Measurements from ENCODE around the gene GRIPAP1. TPM values are rescaled to one million over a fixed set of nuclear protein-coding genes. Genes with fewer than 3 reads are reported as not detected.

GRIPAP1 gene
- total and polyA plus RNA-seq, 7 donors: 14.4 to 63.1 (median 26.0) TPM

- intact Hi-C loops (cut with DNase I): no loop called here
- H3K36me3 ChIP-seq: peaks cover 0 to 41% (median 9%) of the 10 kb centered on the region in 4 donors
- H3K4me3 ChIP-seq: no peak overlapping the region
- no peak for DNase-seq
- WGBS, 2 donors: 80 to 91% methylated on average over 5 of the region's 5 CpGs
- peaks cover 0 to 6% (median 2%) of the 10 kb centered on the region in 4 donors for H3K4me1 ChIP-seq
- H3K27ac ChIP-seq: no peak overlapping the region
- H3K27me3 ChIP-seq: no peaks in the 10 kb centered on the region
- TF ChIP-seq CTCF (IDR thresholded peaks at IDR 0.05): no peak
- TF ChIP-seq EP300 (IDR thresholded peaks at IDR 0.05): no peak
- TF ChIP-seq POLR2AphosphoS5 (IDR thresholded peaks at IDR 0.05): no peak
- TF ChIP-seq POLR2A (IDR thresholded peaks at IDR 0.05): no peak
- no peaks in the 10 kb centered on the region for H3K9me3 ChIP-seq
Observed at GRCh38 chrX:48924270-48924669, 77.8 kb downstream of the GRIPAP1 start.

- H3K36me3 ChIP-seq: peaks cover 0 to 40% (median 9%) of the 10 kb centered on the region in 4 donors
- H3K27me3 ChIP-seq: no peaks in the 10 kb centered on the region
- H3K27ac ChIP-seq: no peak overlapping the region
- peaks cover 0 to 7% (median 2%) of the 10 kb centered on the region in 4 donors for H3K4me1 ChIP-seq
- DNase-seq: no peak
- intact Hi-C loops (cut with DNase I): no loop called here
- H3K9me3 ChIP-seq: no peaks in the 10 kb centered on the region
- no peak overlapping the region for H3K4me3 ChIP-seq
- WGBS, 2 donors: 95 to 96% methylated on average over 13 of the region's 13 CpGs
- no peak for TF ChIP-seq CTCF (IDR thresholded peaks at IDR 0.05)
- TF ChIP-seq POLR2A (IDR thresholded peaks at IDR 0.05): no peak
- no peak for TF ChIP-seq POLR2AphosphoS5 (IDR thresholded peaks at IDR 0.05)
- no peak for TF ChIP-seq EP300 (IDR thresholded peaks at IDR 0.05)
Observed at GRCh38 chrX:48923771-48924170, 78.3 kb downstream of the GRIPAP1 start.

Small RNAs within 50 kb of the gene (small RNA-seq; reads per million reads assigned to genes)
- 0 reads per million in 3 donors for gene RNU6-722P

Other genes with a start within 250 kb of the GRIPAP1 start
- gene GLOD5, start 240.5 kb downstream of the GRIPAP1 start, total RNA-seq: not detected
- gene GLOD5, start 240.5 kb downstream of the GRIPAP1 start, polyA plus RNA-seq: 10 to 100 TPM in 2 of 3 donors, 1 to 10 TPM in 1; 7.5 to 22.7 (median 10.8) TPM
- not detected for gene GATA1, start 215.7 kb downstream of the GRIPAP1 start, total RNA-seq
- gene GATA1, start 215.7 kb downstream of the GRIPAP1 start, polyA plus RNA-seq: not detected
- 100 to 1,000 TPM in 2 of 4 donors, 10 to 100 TPM in 2; 39.6 to 110 (median 78.3) TPM for gene HDAC6, start 200.2 kb downstream of the GRIPAP1 start, total RNA-seq
- 10 to 100 TPM; 22.2 to 69.9 (median 25.2) TPM for gene HDAC6, start 200.2 kb downstream of the GRIPAP1 start, polyA plus RNA-seq
- not detected for gene ERAS, start 175.8 kb downstream of the GRIPAP1 start, total RNA-seq
- under 1 TPM in 1 of 3 donors, not detected in 2; 0.12 TPM for gene ERAS, start 175.8 kb downstream of the GRIPAP1 start, polyA plus RNA-seq
- gene PCSK1N, start 166.7 kb downstream of the GRIPAP1 start, total RNA-seq: 10 to 100 TPM in 3 of 4 donors, 1 to 10 TPM in 1; 4.1 to 25.7 (median 21.4) TPM
- gene PCSK1N, start 166.7 kb downstream of the GRIPAP1 start, polyA plus RNA-seq: 1 to 10 TPM; 2.3 to 6.9 (median 6.0) TPM
- 10 to 100 TPM; 37.7 to 59.6 (median 45.7) TPM for gene TIMM17B, start 104.5 kb downstream of the GRIPAP1 start, total RNA-seq
- 10 to 100 TPM; 38.4 to 63.1 (median 53.4) TPM for gene TIMM17B, start 104.5 kb downstream of the GRIPAP1 start, polyA plus RNA-seq
- gene PQBP1, start 104.3 kb downstream of the GRIPAP1 start, total RNA-seq: 100 to 1,000 TPM in 2 of 4 donors, 10 to 100 TPM in 2; 83.1 to 103 (median 94.9) TPM
- gene PQBP1, start 104.3 kb downstream of the GRIPAP1 start, polyA plus RNA-seq: 10 to 100 TPM; 65.0 to 80.8 (median 77.5) TPM
- 10 to 100 TPM in 1 of 4 donors, 1 to 10 TPM in 3; 5.6 to 20.2 (median 6.0) TPM for gene SLC35A2, start 90.6 kb downstream of the GRIPAP1 start, total RNA-seq
- gene SLC35A2, start 90.6 kb downstream of the GRIPAP1 start, polyA plus RNA-seq: 10 to 100 TPM in 1 of 3 donors, 1 to 10 TPM in 2; 6.0 to 43.9 (median 9.0) TPM
- 1 to 10 TPM; 2.4 to 6.9 (median 4.4) TPM for gene PIM2, start 83.2 kb downstream of the GRIPAP1 start, total RNA-seq
- 10 to 100 TPM in 1 of 3 donors, 1 to 10 TPM in 2; 6.6 to 42.0 (median 6.7) TPM for gene PIM2, start 83.2 kb downstream of the GRIPAP1 start, polyA plus RNA-seq
- 10 to 100 TPM; 33.6 to 41.4 (median 38.0) TPM for gene OTUD5, start 44.7 kb downstream of the GRIPAP1 start, total RNA-seq
- gene OTUD5, start 44.7 kb downstream of the GRIPAP1 start, polyA plus RNA-seq: 10 to 100 TPM; 22.4 to 39.3 (median 24.6) TPM
- 1 to 10 TPM in 3 of 4 donors, under 1 TPM in 1; 0.95 to 2.5 (median 1.3) TPM for gene KCND1, start 30.4 kb downstream of the GRIPAP1 start, total RNA-seq
- 1 to 10 TPM in 1 of 3 donors, not detected in 2; 1.7 TPM for gene KCND1, start 30.4 kb downstream of the GRIPAP1 start, polyA plus RNA-seq
- 10 to 100 TPM; 38.3 to 69.8 (median 56.0) TPM for gene TFE3, start 41.1 kb upstream of the GRIPAP1 start, total RNA-seq
- 10 to 100 TPM; 21.0 to 32.6 (median 30.9) TPM for gene TFE3, start 41.1 kb upstream of the GRIPAP1 start, polyA plus RNA-seq
- gene CCDC120, start 56.7 kb upstream of the GRIPAP1 start, total RNA-seq: 1 to 10 TPM in 3 of 4 donors, under 1 TPM in 1; 0.71 to 3.9 (median 1.3) TPM
- 1 to 10 TPM; 4.2 to 7.6 (median 4.2) TPM for gene CCDC120, start 56.7 kb upstream of the GRIPAP1 start, polyA plus RNA-seq
- 10 to 100 TPM; 18.2 to 20.2 (median 19.0) TPM for gene PRAF2, start 71.7 kb upstream of the GRIPAP1 start, total RNA-seq
- 10 to 100 TPM in 1 of 3 donors, 1 to 10 TPM in 2; 2.8 to 15.2 (median 8.4) TPM for gene PRAF2, start 71.7 kb upstream of the GRIPAP1 start, polyA plus RNA-seq
- 100 to 1,000 TPM in 1 of 4 donors, 10 to 100 TPM in 3; 78.5 to 102 (median 93.5) TPM for gene WDR45, start 77.6 kb upstream of the GRIPAP1 start, total RNA-seq
- gene WDR45, start 77.6 kb upstream of the GRIPAP1 start, polyA plus RNA-seq: 10 to 100 TPM; 49.5 to 57.1 (median 55.5) TPM
- gene GPKOW, start 121.5 kb upstream of the GRIPAP1 start, total RNA-seq: 10 to 100 TPM; 14.4 to 25.0 (median 23.6) TPM
- 10 to 100 TPM; 23.4 to 24.6 (median 24.3) TPM for gene GPKOW, start 121.5 kb upstream of the GRIPAP1 start, polyA plus RNA-seq
- 1 to 10 TPM; 1.4 to 3.1 (median 1.8) TPM for gene MAGIX, start 160.5 kb upstream of the GRIPAP1 start, total RNA-seq
- gene MAGIX, start 160.5 kb upstream of the GRIPAP1 start, polyA plus RNA-seq: 10 to 100 TPM in 2 of 3 donors, 1 to 10 TPM in 1; 7.7 to 24.0 (median 13.6) TPM
- 10 to 100 TPM; 39.0 to 65.1 (median 48.9) TPM for gene PLP2, start 169.6 kb upstream of the GRIPAP1 start, total RNA-seq
- gene PLP2, start 169.6 kb upstream of the GRIPAP1 start, polyA plus RNA-seq: 100 to 1,000 TPM in 1 of 3 donors, 10 to 100 TPM in 2; 61.7 to 185 (median 88.9) TPM
- gene PRICKLE3, start 184.1 kb upstream of the GRIPAP1 start, total RNA-seq: 10 to 100 TPM in 2 of 4 donors, 1 to 10 TPM in 2; 7.7 to 13.0 (median 10.4) TPM
- gene PRICKLE3, start 184.1 kb upstream of the GRIPAP1 start, polyA plus RNA-seq: 1 to 10 TPM; 4.8 to 9.8 (median 6.0) TPM
- gene SYP, start 197.9 kb upstream of the GRIPAP1 start, total RNA-seq: 10 to 100 TPM in 2 of 4 donors, 1 to 10 TPM in 2; 4.1 to 14.6 (median 10.9) TPM
- 10 to 100 TPM in 1 of 3 donors, 1 to 10 TPM in 2; 1.2 to 20.2 (median 1.4) TPM for gene SYP, start 197.9 kb upstream of the GRIPAP1 start, polyA plus RNA-seq
- gene CACNA1F, start 231.1 kb upstream of the GRIPAP1 start, total RNA-seq: under 1 TPM in 2 of 4 donors, not detected in 2; 0.14 to 0.16 TPM
- under 1 TPM in 2 of 3 donors, not detected in 1; under 0.01 to 0.70 TPM for gene CACNA1F, start 231.1 kb upstream of the GRIPAP1 start, polyA plus RNA-seq
- gene CCDC22, start 233.2 kb upstream of the GRIPAP1 start, total RNA-seq: 10 to 100 TPM; 11.1 to 15.0 (median 12.6) TPM
- 10 to 100 TPM in 1 of 3 donors, 1 to 10 TPM in 2; 9.0 to 16.1 (median 9.6) TPM for gene CCDC22, start 233.2 kb upstream of the GRIPAP1 start, polyA plus RNA-seq